ENCODE measurements around the gene FIGNL2. TPM values are rescaled to one million over a fixed set of nuclear protein-coding genes. Genes with fewer than 3 reads are reported as not detected.
A peak's percentile ranks its signal among the peaks of the same experiment; 100 is the strongest.

Gene FIGNL2
- total RNA-seq, 2 donors from 2014 or later, result 10.5 to 17.7 TPM

- Histone ChIP-seq H3K4me1 (ENCODE audit: control insufficient read depth, insufficient read depth, low read length) (peaks cover 14% of the 10 kb centered on the region), H3K36me3 (ENCODE audit: control insufficient read depth, insufficient read depth, low read length) (no peaks in the 10 kb centered on the region), H3K27ac (ENCODE audit: low read depth, low read length) (no peak overlapping the region), H3K27me3 (ENCODE audit: control insufficient read depth, insufficient read depth, low read length, poor library complexity, severe bottlenecking) (peaks cover 65% of the 10 kb centered on the region), H3K4me3 (ENCODE audit: low read length) (no peak overlapping the region), H3K9me3 (ENCODE audit: control insufficient read depth, low read length) (no peaks in the 10 kb centered on the region), H3K9ac (ENCODE audit: extremely low read depth, low read length, poor library complexity, severe bottlenecking) (no peak overlapping the region)
- Mint-ChIP-seq H3K27ac (no peak overlapping the region), H3K4me1 (peaks cover 23% of the 10 kb centered on the region), H3K4me3 (no peak overlapping the region), H3K36me3 (ENCODE audit: low read depth) (no peaks in the 10 kb centered on the region), H3K27me3 (ENCODE audit: insufficient read depth) (peaks cover 86% of the 10 kb centered on the region), H3K9me3 (no peaks in the 10 kb centered on the region)
- no peak for DNase-seq
- no peak for TF ChIP-seq CTCF (conservative IDR thresholded peaks at IDR 0.05)
Observed at GRCh38 chr12:51867371-51867770, 18.9 kb upstream of the FIGNL2 start.

- H3K36me3 Mint-ChIP-seq (ENCODE audit: low read depth), result no peaks in the 10 kb centered on the region
- no peak for TF ChIP-seq CTCF (conservative IDR thresholded peaks at IDR 0.05)
- no peaks in the 10 kb centered on the region for H3K9me3 Mint-ChIP-seq
- no peak overlapping the region for H3K27ac ChIP-seq (ENCODE audit: low read depth, low read length)
- no peak for DNase-seq
- H3K4me1 Mint-ChIP-seq, result peaks cover 23% of the 10 kb centered on the region
- no peak overlapping the region for H3K9ac ChIP-seq (ENCODE audit: extremely low read depth, low read length, poor library complexity, severe bottlenecking)
- no peak overlapping the region for H3K4me3 ChIP-seq (ENCODE audit: low read length)
- H3K4me1 ChIP-seq (ENCODE audit: control insufficient read depth, insufficient read depth, low read length), result peaks cover 14% of the 10 kb centered on the region
- no peak overlapping the region for H3K4me3 Mint-ChIP-seq
- H3K27me3 Mint-ChIP-seq (ENCODE audit: insufficient read depth), result peaks cover 87% of the 10 kb centered on the region
- no peaks in the 10 kb centered on the region for H3K36me3 ChIP-seq (ENCODE audit: control insufficient read depth, insufficient read depth, low read length)
- H3K27me3 ChIP-seq (ENCODE audit: control insufficient read depth, insufficient read depth, low read length, poor library complexity, severe bottlenecking), result peaks cover 71% of the 10 kb centered on the region
- H3K27ac Mint-ChIP-seq, result no peak overlapping the region
- WGBS, 2 experiments (ENCODE audit: insufficient coverage in 1 of 2, insufficient read length in 1 of 2), result 97 to 100% methylated on average over 3 to 6 of the region's 8 CpGs
- no peaks in the 10 kb centered on the region for H3K9me3 ChIP-seq (ENCODE audit: control insufficient read depth, low read length)
Observed at GRCh38 chr12:51866762-51867161, 18.2 kb upstream of the FIGNL2 start.

- no peak for TF ChIP-seq CTCF (conservative IDR thresholded peaks at IDR 0.05)
- 83 to 94% methylated on average over 3 to 4 of the region's 4 CpGs for WGBS, 2 experiments (ENCODE audit: insufficient coverage in 1 of 2, insufficient read length in 1 of 2)
- peak; percentile 51 for DNase-seq
- peaks cover 14% of the 10 kb centered on the region for H3K4me1 ChIP-seq (ENCODE audit: control insufficient read depth, insufficient read depth, low read length)
- H3K9ac ChIP-seq (ENCODE audit: extremely low read depth, low read length, poor library complexity, severe bottlenecking), result no peak overlapping the region
- H3K27me3 Mint-ChIP-seq (ENCODE audit: insufficient read depth), result peaks cover 87% of the 10 kb centered on the region
- H3K4me3 Mint-ChIP-seq, result no peak overlapping the region
- H3K27ac ChIP-seq (ENCODE audit: low read depth, low read length), result no peak overlapping the region
- no peak overlapping the region for H3K27ac Mint-ChIP-seq
- no peak overlapping the region for H3K4me3 ChIP-seq (ENCODE audit: low read length)
- H3K4me1 Mint-ChIP-seq, result peaks cover 23% of the 10 kb centered on the region
- H3K9me3 Mint-ChIP-seq, result no peaks in the 10 kb centered on the region
- H3K36me3 ChIP-seq (ENCODE audit: control insufficient read depth, insufficient read depth, low read length), result no peaks in the 10 kb centered on the region
- no peaks in the 10 kb centered on the region for H3K9me3 ChIP-seq (ENCODE audit: control insufficient read depth, low read length)
- H3K27me3 ChIP-seq (ENCODE audit: control insufficient read depth, insufficient read depth, low read length, poor library complexity, severe bottlenecking), result peaks cover 71% of the 10 kb centered on the region
- no peaks in the 10 kb centered on the region for H3K36me3 Mint-ChIP-seq (ENCODE audit: low read depth)
Observed at GRCh38 chr12:51866324-51866723, 17.8 kb upstream of the FIGNL2 start.

Measured in endodermal cell (in vitro differentiated cells).